IMR-90 (cell line): ENCODE measurements around the gene STRN. TPM values are rescaled to one million over a fixed set of nuclear protein-coding genes. Genes with fewer than 3 reads are reported as not detected.

ENCODE experiments used
- ATAC-seq: fragments of 200-7000 bp; cut with Tn5 transposase; 2 replicates; pipeline ENCODE4 v1.9.1; 2020; ENCODE audit warnings: low read depth, mild to moderate bottlenecking, moderate library complexity
- BruUV-seq: library from RNA; stranded (reverse); fragments of 400-500 nt; replicated peaks from 2 replicates; lab custom pipeline; 2021; lab: Mats Ljungman, UMichigan
- CTCF ChIA-PET: fragments of 300-600 bp; formaldehyde crosslinking; extraction: SDS; loops from one replicate; lab custom pipeline; 2021; ENCODE audit warnings: antibody characterized with exemption; lab: Yijun Ruan, JAX
- POLR2A ChIA-PET: fragments of 300-600 bp; sonication (Branson Sonifier 250); formaldehyde crosslinking; loops from one replicate; lab custom pipeline; 2022; ENCODE audit warnings: antibody characterized with exemption; ENCODE audit not compliant: unreplicated experiment; lab: Charles Lee
- DNase-seq: peaks from one replicate; pipeline ENCODE4 v3.0.0; 2013
- H2AFZ ChIP-seq: replicated peaks from 2 replicates; pipeline ENCODE3; 2013; ENCODE audit warnings: low read length, mild to moderate bottlenecking; ENCODE audit not compliant: poor library complexity
- H2AK5ac ChIP-seq: 2 replicates; pipeline ENCODE4 v1.6.1; 2013; ENCODE audit warnings: low read depth, low read length, inconsistent platforms
- H2AK9ac ChIP-seq: replicated peaks from 2 replicates; pipeline ENCODE3; 2013; ENCODE audit warnings: mild to moderate bottlenecking, low read depth, low read length, moderate library complexity; ENCODE audit not compliant: poor library complexity
- H2BK120ac ChIP-seq: 2 replicates; pipeline ENCODE4 v1.6.1; 2013; ENCODE audit warnings: low read depth, low read length, inconsistent platforms
- H2BK15ac ChIP-seq: 3 replicates; pipeline ENCODE4 v1.6.1; 2013; ENCODE audit warnings: low read depth, low read length, inconsistent platforms
- H2BK20ac ChIP-seq: 2 replicates; pipeline ENCODE4 v1.6.1; 2013; ENCODE audit warnings: low read depth, mild to moderate bottlenecking, inconsistent platforms, low read length, moderate library complexity
- H2BK5ac ChIP-seq: 2 replicates; pipeline ENCODE4 v1.6.1; 2013; ENCODE audit warnings: mild to moderate bottlenecking, low read depth, low read length, inconsistent platforms; ENCODE audit not compliant: poor library complexity, severe bottlenecking
- H3K14ac ChIP-seq: replicated peaks from 2 replicates; pipeline ENCODE4 v1.6.1; 2013; ENCODE audit warnings: low read depth, low read length, inconsistent platforms
- H3K18ac ChIP-seq: 2 replicates; pipeline ENCODE4 v1.6.1; 2013; ENCODE audit warnings: low read depth, low read length, control low read depth
- H3K23ac ChIP-seq: 2 replicates; pipeline ENCODE4 v1.6.1; 2013; ENCODE audit warnings: low read depth, low read length, inconsistent platforms
- H3K27ac ChIP-seq: 2 replicates; pipeline ENCODE4 v1.5.1; 2013; ENCODE audit warnings: mild to moderate bottlenecking, control low read depth, low read length; ENCODE audit not compliant: insufficient read depth
- H3K27me3 ChIP-seq: 2 replicates; pipeline ENCODE4 v1.6.1; 2013; ENCODE audit warnings: low read length; ENCODE audit not compliant: control insufficient read depth, insufficient read depth
- H3K36me3 ChIP-seq: 2 replicates; pipeline ENCODE4 v1.6.1; 2013; ENCODE audit warnings: low read length, mixed read lengths; ENCODE audit not compliant: control insufficient read depth, insufficient read depth
- H3K4ac ChIP-seq: 2 replicates; pipeline ENCODE4 v1.6.1; 2013; ENCODE audit warnings: low read depth, low read length, inconsistent platforms
- H3K4me1 ChIP-seq: 2 replicates; pipeline ENCODE4 v1.6.1; 2013; ENCODE audit warnings: low read length, mixed read lengths; ENCODE audit not compliant: control insufficient read depth, insufficient read depth
- H3K4me2 ChIP-seq: 2 replicates; pipeline ENCODE4 v1.6.1; 2013; ENCODE audit warnings: low read depth, mild to moderate bottlenecking, control low read depth, low read length, moderate library complexity
- H3K4me3 ChIP-seq: 2 replicates; pipeline ENCODE4 v1.5.1; 2013; ENCODE audit warnings: low read depth, mild to moderate bottlenecking, control low read depth, low read length, moderate library complexity; ENCODE audit not compliant: insufficient read depth
- H3K56ac ChIP-seq: 2 replicates; pipeline ENCODE4 v1.6.1; 2013; ENCODE audit warnings: low read length, inconsistent platforms; ENCODE audit not compliant: insufficient read depth; ENCODE audit errors: extremely low read depth
- H3K79me1 ChIP-seq, 2 experiments: 2 replicates each; pipeline ENCODE4 v1.6.1; 2013; ENCODE audit warnings: low read length in 2 of 2, inconsistent platforms in 1 of 2, low read depth in 1 of 2
- H3K9ac ChIP-seq: 2 replicates; pipeline ENCODE4 v1.6.1; 2013; ENCODE audit warnings: low read depth, low read length, control low read depth
- H3K9me1 ChIP-seq: 2 replicates; pipeline ENCODE4 v1.6.1; 2013; ENCODE audit warnings: low read length, inconsistent platforms; ENCODE audit not compliant: insufficient read depth
- H3K9me3 ChIP-seq: 2 replicates; pipeline ENCODE4 v1.6.1; 2013; ENCODE audit warnings: low read length; ENCODE audit not compliant: control insufficient read depth, insufficient read depth
- H4K20me1 ChIP-seq: 2 replicates; pipeline ENCODE4 v1.6.1; 2013; ENCODE audit warnings: low read length, inconsistent platforms; ENCODE audit not compliant: insufficient read depth
- H4K5ac ChIP-seq: 2 replicates; pipeline ENCODE4 v1.6.1; 2013; ENCODE audit warnings: mild to moderate bottlenecking, low read depth, low read length, control low read depth
- H4K8ac ChIP-seq, 2 experiments: 2 replicates each; pipeline ENCODE4 v1.6.1; 2013; ENCODE audit warnings: low read depth in 2 of 2, low read length in 2 of 2, control low read depth in 1 of 2, inconsistent platforms in 1 of 2
- H4K91ac ChIP-seq: 2 replicates; pipeline ENCODE4 v1.6.1; 2013; ENCODE audit warnings: low read depth, low read length, inconsistent platforms; ENCODE audit not compliant: insufficient read depth
- BHLHE40 ChIP-seq: fragments of 150-350 bp; IDR thresholded peaks from 2 replicates; pipeline ENCODE4 v1.6.1; 2016; ENCODE audit warnings: mild to moderate bottlenecking, low read depth, low read length
- CEBPB ChIP-seq: IDR thresholded peaks from 2 replicates; pipeline ENCODE4 v1.6.1; 2012; ENCODE audit warnings: low read depth, low read length, improper control_type of control experiment
- CTCF ChIP-seq: conservative IDR thresholded peaks from 2 replicates; pipeline ENCODE4 v1.5.1; 2012; ENCODE audit warnings: mild to moderate bottlenecking, low read depth, low read length, improper control_type of control experiment
- FOS ChIP-seq: fragments of 150-350 bp; IDR thresholded peaks from 2 replicates; pipeline ENCODE4 v1.6.1; 2016; ENCODE audit warnings: low read depth, low read length
- MAFK ChIP-seq: IDR thresholded peaks from 2 replicates; pipeline ENCODE4 v1.6.1; 2012; ENCODE audit warnings: low read depth, low read length, improper control_type of control experiment
- MAZ ChIP-seq: IDR thresholded peaks from 2 replicates; pipeline ENCODE4 v1.6.1; 2012; ENCODE audit warnings: low read depth, mild to moderate bottlenecking, low read length, improper control_type of control experiment, moderate library complexity, borderline replicate concordance
- MXI1 ChIP-seq: IDR thresholded peaks from 2 replicates; pipeline ENCODE4 v1.6.1; 2012; ENCODE audit warnings: low read depth, mild to moderate bottlenecking, low read length, moderate library complexity, borderline replicate concordance
- NFE2L2 ChIP-seq: fragments of 150-350 bp; IDR thresholded peaks from 2 replicates; pipeline ENCODE4 v1.6.1; 2016; ENCODE audit warnings: low read depth, mild to moderate bottlenecking, low read length
- POLR2A ChIP-seq: IDR thresholded peaks from 2 replicates; pipeline ENCODE4 v1.6.1; 2012; ENCODE audit warnings: mild to moderate bottlenecking, low read depth, low read length
- RAD21 ChIP-seq: IDR thresholded peaks from 2 replicates; pipeline ENCODE4 v1.6.1; 2012; ENCODE audit warnings: low read length, improper control_type of control experiment
- RCOR1 ChIP-seq: IDR thresholded peaks from 2 replicates; pipeline ENCODE4 v1.6.1; 2012; ENCODE audit warnings: mild to moderate bottlenecking, low read length, improper control_type of control experiment; ENCODE audit not compliant: insufficient replicate concordance
- RFX5 ChIP-seq: IDR thresholded peaks from 2 replicates; pipeline ENCODE4 v1.8.0; 2012; ENCODE audit warnings: low read depth, mild to moderate bottlenecking, low read length, moderate library complexity
- SMC3 ChIP-seq: fragments of 150-350 bp; IDR thresholded peaks from 2 replicates; pipeline ENCODE4 v1.6.1; 2016; ENCODE audit warnings: low read depth, mild to moderate bottlenecking, antibody characterized with exemption, low read length, moderate library complexity
- WGBS, 2 experiments: methylation state at CpG; one replicate each; pipeline versions ENCODE4 v1.1.5 to v1.1.7; 2013; ENCODE audit warnings: missing lambda C conversion rate in 2 of 2; ENCODE audit not compliant: insufficient read length in 1 of 2; ENCODE audit errors: extremely low coverage in 2 of 2; 5-methylcytosine and 5-hydroxymethylcytosine counted together
- dilution Hi-C: fragments of 300-500 bp; cut with HindIII; formaldehyde crosslinking; loops from one replicate; pipeline ENCODE4 v1.14.3; 2018; ENCODE audit warnings: low sequenced_read_pairs; ENCODE audit not compliant: unreplicated experiment
- in situ Hi-C: fragments of 300-500 bp; cut with MboI; formaldehyde crosslinking; loops from 3 replicates; pipeline ENCODE4 v1.14.3; 2019; ENCODE audit warnings: low sequenced_read_pairs, inconsistent platforms, mixed read lengths
- intact Hi-C: fragments of 100-400 bp; cut with micrococcal nuclease; formaldehyde crosslinking; loops from 2 replicates; pipeline ENCODE4 v1.10.0; 2022
- polyA plus RNA-seq, 3 experiments: library from polyadenylated mRNA; depleted of rRNA; stranded (reverse); fragments of >200 nt; gene quantifications; 2 replicates each; pipeline ENCODE4 v1.2.3, GENCODE V29; 2012; ENCODE audit warnings: low replicate concordance in 1 of 3
- total RNA-seq: library from RNA; depleted of rRNA; stranded (reverse); fragments of >200 nt; gene quantifications from 2 replicates; pipeline ENCODE4 v1.2.3, GENCODE V29; 2012
- TF ChIP-seq, protein P1 (sequence below): fragments of 150-350 bp; IDR thresholded peaks from 2 replicates; pipeline ENCODE4 v1.6.1; 2017; ENCODE audit warnings: mild to moderate bottlenecking, antibody characterized with exemption, low read length, low read depth

The STRN gene
- total and polyA plus RNA-seq, 2 of the 4 experiments (the other 2 are of a cell fraction) = 5.1 to 23.3 TPM

GRCh38 chr2:36919041-36919837 is 47.1 kb downstream of the STRN start:
- Histone ChIP-seq H2BK15ac (no peak overlapping the region), H3K79me1 (peaks cover 0 to 11% of the 10 kb centered on the region in 2 experiments; a peak in 3 of 4 replicates), H4K91ac (no peak overlapping the region), H3K4me1 (no peaks in the 10 kb centered on the region), H3K4me2 (no peak overlapping the region), H3K9me1 (no peaks in the 10 kb centered on the region), H2AK5ac (no peak overlapping the region), H2AK9ac (no peak overlapping the region), H2BK5ac (no peak overlapping the region), H4K5ac (no peak overlapping the region), H3K18ac (no peak overlapping the region), H3K14ac (no peak overlapping the region), H3K9me3 (no peaks in the 10 kb centered on the region), H3K23ac (no peak overlapping the region), H3K27ac (no peak overlapping the region), H3K9ac (no peak overlapping the region), H3K27me3 (no peaks in the 10 kb centered on the region), H2AFZ (no peak overlapping the region), H3K56ac (no peak overlapping the region; the same call in 1 of the 2 replicates), H4K8ac (no peak overlapping the region), H4K20me1 (no peaks in the 10 kb centered on the region), H2BK20ac (no peak overlapping the region), H3K36me3 (no peaks in the 10 kb centered on the region), H2BK120ac (no peak overlapping the region), H3K4ac (no peak overlapping the region), H3K4me3 (no peak overlapping the region)
- intact Hi-C loops (loop anchor here (5.0 kb wide), 1 partner anchor 137 kb away; no protein-coding TSS in a partner anchor), dilution Hi-C loops (no loop called here), in situ Hi-C loops (loop anchor here (10.0 kb wide), 1 partner anchor 134 kb away; no protein-coding TSS in a partner anchor)
- ChIA-PET CTCF (interaction anchor here (0.6 to 1.2 kb wide), 3 partner anchors 29 to 246 kb away, joined by 3 read pairs; no protein-coding TSS in a partner anchor), POLR2A (no interaction called here)
- DNase-seq (peak; percentile 7), ATAC-seq (peak; percentile 54)
- WGBS, 2 experiments = 100% methylated on average over 2 of the region's 7 CpGs; no CpG with 5 or more reads in 1 of the 2 experiments
- BruUV-seq = no TSS peak
- TF ChIP-seq NFE2L2 (no peak), RAD21 (no peak), CEBPB (no peak), POLR2A (no peak), RFX5 (no peak), FOS (no peak), MXI1 (no peak), CTCF (no peak), RCOR1 (no peak), SMC3 (no peak), MAZ (no peak), MAFK (no peak), BHLHE40 (no peak)
- TF ChIP-seq, protein P1, sequence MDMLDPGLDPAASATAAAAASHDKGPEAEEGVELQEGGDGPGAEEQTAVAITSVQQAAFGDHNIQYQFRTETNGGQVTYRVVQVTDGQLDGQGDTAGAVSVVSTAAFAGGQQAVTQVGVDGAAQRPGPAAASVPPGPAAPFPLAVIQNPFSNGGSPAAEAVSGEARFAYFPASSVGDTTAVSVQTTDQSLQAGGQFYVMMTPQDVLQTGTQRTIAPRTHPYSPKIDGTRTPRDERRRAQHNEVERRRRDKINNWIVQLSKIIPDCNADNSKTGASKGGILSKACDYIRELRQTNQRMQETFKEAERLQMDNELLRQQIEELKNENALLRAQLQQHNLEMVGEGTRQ = no peak
